Measurements from ENCODE around the gene SPRING1.
"Not testable (repeated sequence)": the region's sequence is repeated elsewhere in the genome, so short reads cannot be mapped to it uniquely, and the experiment has no call there.

SPRING1 gene

GRCh38 chr12:116750298-116750697 lies 12.4 kb upstream of the SPRING1 start:
- Histone ChIP-seq H3K4me3 (ENCODE audit: low read length) (no peak overlapping the region), H3K79me2 (ENCODE audit: low read length) (no peaks in the 10 kb centered on the region), H4K20me1 (ENCODE audit: insufficient read depth, low read length) (no peaks in the 10 kb centered on the region), H3K4me2 (ENCODE audit: low read length) (no peak overlapping the region), H3K9ac (ENCODE audit: low read length) (no peak overlapping the region), H2AFZ (ENCODE audit: low read depth, low read length) (no peak overlapping the region), H3K9me3 (ENCODE audit: insufficient read depth, low read length) (no peaks in the 10 kb centered on the region), H3K36me3 (replicated peaks; ENCODE audit: low read depth, low read length) (peaks cover 4% of the 10 kb centered on the region), H3K27me3 (ENCODE audit: low read depth, low read length) (no peaks in the 10 kb centered on the region), H3K4me1 (ENCODE audit: low read length) (no peaks in the 10 kb centered on the region), H3K27ac (ENCODE audit: low read length) (no peak overlapping the region)
- TF ChIP-seq CTCF (IDR thresholded peaks at IDR 0.05; ENCODE audit: low read depth, low read length), result no peak
- no peak for TF ChIP-seq EZH2phosphoT487 (IDR thresholded peaks at IDR 0.05; ENCODE audit: low read depth)

- H3K27me3 ChIP-seq (ENCODE audit: low read depth, low read length), result no peaks in the 10 kb centered on the region
- H3K36me3 ChIP-seq (replicated peaks; ENCODE audit: low read depth, low read length), result peaks cover 4% of the 10 kb centered on the region
- no peaks in the 10 kb centered on the region for H3K79me2 ChIP-seq (ENCODE audit: low read length)
- H3K9ac ChIP-seq (ENCODE audit: low read length), result no peak overlapping the region
- H3K9me3 ChIP-seq (ENCODE audit: insufficient read depth, low read length), result no peaks in the 10 kb centered on the region
- no peak overlapping the region for H3K4me2 ChIP-seq (ENCODE audit: low read length)
- H2AFZ ChIP-seq (ENCODE audit: low read depth, low read length), result no peak overlapping the region
- H4K20me1 ChIP-seq (ENCODE audit: insufficient read depth, low read length), result no peaks in the 10 kb centered on the region
- no peak for TF ChIP-seq CTCF (IDR thresholded peaks at IDR 0.05; ENCODE audit: low read depth, low read length)
- no peak for TF ChIP-seq EZH2phosphoT487 (IDR thresholded peaks at IDR 0.05; ENCODE audit: low read depth)
- H3K4me3 ChIP-seq (ENCODE audit: low read length), result no peak overlapping the region
- H3K4me1 ChIP-seq (ENCODE audit: low read length), result no peaks in the 10 kb centered on the region
- no peak overlapping the region for H3K27ac ChIP-seq (ENCODE audit: low read length)
Measured at GRCh38 chr12:116749884-116750283, 12.0 kb upstream of the SPRING1 start.

- H3K36me3 ChIP-seq (replicated peaks; ENCODE audit: low read depth, low read length), result peaks cover 4% of the 10 kb centered on the region
- H3K4me1 ChIP-seq (ENCODE audit: low read length), result no peaks in the 10 kb centered on the region
- no peaks in the 10 kb centered on the region for H3K79me2 ChIP-seq (ENCODE audit: low read length)
- TF ChIP-seq CTCF (IDR thresholded peaks at IDR 0.05; ENCODE audit: low read depth, low read length), result no peak
- TF ChIP-seq EZH2phosphoT487 (IDR thresholded peaks at IDR 0.05; ENCODE audit: low read depth), result no peak
- H3K4me2 ChIP-seq (ENCODE audit: low read length), result no peak overlapping the region
- H4K20me1 ChIP-seq (ENCODE audit: insufficient read depth, low read length), result no peaks in the 10 kb centered on the region
- no peak overlapping the region for H3K4me3 ChIP-seq (ENCODE audit: low read length)
- H2AFZ ChIP-seq (ENCODE audit: low read depth, low read length), result no peak overlapping the region
- H3K9me3 ChIP-seq (ENCODE audit: insufficient read depth, low read length), result no peaks in the 10 kb centered on the region
- H3K27ac ChIP-seq (ENCODE audit: low read length), result no peak overlapping the region
- no peak overlapping the region for H3K9ac ChIP-seq (ENCODE audit: low read length)
- no peaks in the 10 kb centered on the region for H3K27me3 ChIP-seq (ENCODE audit: low read depth, low read length)
Measured at GRCh38 chr12:116745554-116745953, 7.7 kb upstream of the SPRING1 start.

GRCh38 chr12:116744766-116745165 lies 6.9 kb upstream of the SPRING1 start:
- H3K27ac ChIP-seq (ENCODE audit: low read length), result no peak overlapping the region
- no peaks in the 10 kb centered on the region for H3K9me3 ChIP-seq (ENCODE audit: insufficient read depth, low read length)

GRCh38 chr12:116742787-116743186 lies 4.9 kb upstream of the SPRING1 start:
- H3K27me3 ChIP-seq (ENCODE audit: low read depth, low read length); H3K9me3 ChIP-seq (ENCODE audit: insufficient read depth, low read length); H3K9ac ChIP-seq (ENCODE audit: low read length); H2AFZ ChIP-seq (ENCODE audit: low read depth, low read length); H3K36me3 ChIP-seq (replicated peaks; ENCODE audit: low read depth, low read length); H3K27ac ChIP-seq (ENCODE audit: low read length); H3K4me1 ChIP-seq (ENCODE audit: low read length); H3K4me3 ChIP-seq (ENCODE audit: low read length); H3K4me2 ChIP-seq (ENCODE audit: low read length); H4K20me1 ChIP-seq (ENCODE audit: insufficient read depth, low read length); H3K79me2 ChIP-seq (ENCODE audit: low read length): not testable (repeated sequence)

More at GRCh38 chr12:116744766-116745165, 6.9 kb upstream of the SPRING1 start:
- H3K4me3 ChIP-seq (ENCODE audit: low read length), result no peak overlapping the region
- no peaks in the 10 kb centered on the region for H3K79me2 ChIP-seq (ENCODE audit: low read length)
- no peaks in the 10 kb centered on the region for H3K27me3 ChIP-seq (ENCODE audit: low read depth, low read length)
- no peak overlapping the region for H3K9ac ChIP-seq (ENCODE audit: low read length)
- no peak overlapping the region for H2AFZ ChIP-seq (ENCODE audit: low read depth, low read length)
- no peaks in the 10 kb centered on the region for H3K4me1 ChIP-seq (ENCODE audit: low read length)
- no peaks in the 10 kb centered on the region for H4K20me1 ChIP-seq (ENCODE audit: insufficient read depth, low read length)
- no peak overlapping the region for H3K4me2 ChIP-seq (ENCODE audit: low read length)
- TF ChIP-seq EZH2phosphoT487 (IDR thresholded peaks at IDR 0.05; ENCODE audit: low read depth), result no peak
- no peak for TF ChIP-seq CTCF (IDR thresholded peaks at IDR 0.05; ENCODE audit: low read depth, low read length)
- H3K36me3 ChIP-seq (replicated peaks; ENCODE audit: low read depth, low read length), result no peaks in the 10 kb centered on the region
